HG03039 (cell line): Measurements from ENCODE around the gene AGAP2.
"Not testable (repeated sequence)": the region's sequence is repeated elsewhere in the genome, so short reads cannot be mapped to it uniquely, and the experiment has no call there.

Experiments
- ATAC-seq: cut with Tn5 transposase; IDR thresholded peaks from one replicate; pipeline ENCODE4 v1.9.1; 2021; ENCODE audit warnings: mild to moderate bottlenecking, moderate library complexity; ENCODE audit not compliant: unreplicated experiment

The AGAP2 gene

DNA sequence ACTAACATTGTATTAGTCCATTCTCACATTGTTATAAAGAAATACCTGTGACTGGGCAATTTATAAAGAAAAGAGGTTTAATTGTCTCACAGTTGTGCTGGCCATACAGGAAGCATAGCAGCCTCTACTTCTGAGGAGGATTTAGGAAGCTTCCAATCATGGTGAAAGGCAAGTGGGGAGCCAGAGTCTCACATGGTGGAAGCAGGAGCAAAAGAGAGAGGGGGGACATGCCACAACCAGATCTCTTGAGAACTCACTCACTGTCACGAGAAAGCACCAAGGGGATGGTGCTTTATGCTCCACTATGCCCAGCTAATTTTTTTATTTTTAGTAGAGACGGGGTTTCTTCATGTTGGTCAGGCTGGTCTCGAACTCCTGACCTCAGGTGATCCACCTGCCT, 31.3 kb downstream of the AGAP2 start:
- no peak for ATAC-seq

DNA sequence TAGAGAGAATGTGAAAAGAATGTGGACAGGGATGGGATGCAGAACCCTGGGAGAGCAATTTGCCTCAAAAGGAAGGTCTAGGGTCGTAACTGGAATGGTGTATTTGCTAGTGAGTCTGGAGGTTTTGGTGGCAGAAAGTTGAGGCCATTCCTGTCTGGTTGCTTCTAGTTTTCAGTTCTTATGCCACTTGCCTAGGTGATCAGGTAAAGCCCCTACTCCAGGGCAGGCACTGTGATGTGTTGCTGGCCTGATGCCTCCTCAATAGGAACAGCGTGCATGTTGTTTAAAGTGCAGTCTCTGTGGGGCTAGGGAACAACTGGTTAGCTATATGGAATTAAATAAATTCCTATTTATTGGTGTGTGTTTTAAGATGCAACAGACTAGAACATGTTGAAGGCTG, 38.2 kb downstream of the AGAP2 start:
- no peak for ATAC-seq

- ATAC-seq: no peak
Observed at GRCh38 chr12:57698414-57698813, 40.1 kb downstream of the AGAP2 start.

DNA sequence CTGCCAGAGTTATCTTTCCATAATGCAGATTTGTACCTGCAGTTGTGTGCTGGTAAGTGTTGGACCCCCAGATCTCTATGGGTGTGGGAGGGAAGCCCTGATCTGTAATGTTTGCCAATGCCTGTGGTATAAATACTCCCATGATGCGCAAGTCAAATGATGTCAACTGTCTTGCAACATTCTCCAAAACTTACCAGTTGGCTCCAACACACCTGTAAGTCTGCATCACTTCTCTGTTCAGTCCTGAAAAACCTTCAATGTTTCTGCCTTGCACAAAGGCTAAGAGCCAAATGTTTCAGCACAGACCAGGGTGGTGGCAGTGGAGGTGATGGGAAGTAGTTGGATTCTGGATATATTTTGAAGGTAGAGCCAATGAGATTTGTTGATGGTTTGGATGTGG, 41.5 kb downstream of the AGAP2 start:
- ATAC-seq: no peak

GRCh38 chr12:57695770-57696432, 42.6 kb downstream of the AGAP2 start:
- no peak for ATAC-seq

- no peak for ATAC-seq
Observed at GRCh38 chr12:57694459-57695019, 44.0 kb downstream of the AGAP2 start.

GRCh38 chr12:57693659-57694458, 44.7 kb downstream of the AGAP2 start, which contains the start of gene OS9:
TSS of gene OS9 (plus strand) at chr12:57694132. CDS start at chr12:57694162, 30 bp downstream.
- ATAC-seq: peak; percentile 97

- ATAC-seq: no peak
Observed at GRCh38 chr12:57693317-57693658, 45.3 kb downstream of the AGAP2 start.

- no peak for ATAC-seq
Observed at GRCh38 chr12:57692500-57692899, 46.0 kb downstream of the AGAP2 start.

DNA sequence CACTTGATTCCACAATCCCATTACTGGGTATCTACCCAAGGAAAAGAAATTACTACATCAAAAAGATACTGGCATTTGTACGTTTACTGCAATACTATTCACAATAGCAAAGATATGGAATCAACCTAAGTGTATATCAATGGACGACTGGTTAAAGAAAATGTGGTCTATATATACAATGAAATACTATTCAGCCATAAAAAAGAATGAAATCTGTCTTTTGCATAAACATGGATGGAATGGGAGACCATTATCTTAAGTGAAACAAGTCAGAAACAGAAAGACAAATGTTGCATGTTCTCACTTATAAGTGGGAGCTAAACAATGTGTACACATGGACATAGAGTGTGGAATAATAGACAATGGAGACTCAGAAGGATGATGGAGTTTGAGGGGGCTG, 49.6 kb downstream of the AGAP2 start:
- ATAC-seq: no peak

- ATAC-seq: no peak
Observed at GRCh38 chr12:57687862-57688261, 50.7 kb downstream of the AGAP2 start.

DNA sequence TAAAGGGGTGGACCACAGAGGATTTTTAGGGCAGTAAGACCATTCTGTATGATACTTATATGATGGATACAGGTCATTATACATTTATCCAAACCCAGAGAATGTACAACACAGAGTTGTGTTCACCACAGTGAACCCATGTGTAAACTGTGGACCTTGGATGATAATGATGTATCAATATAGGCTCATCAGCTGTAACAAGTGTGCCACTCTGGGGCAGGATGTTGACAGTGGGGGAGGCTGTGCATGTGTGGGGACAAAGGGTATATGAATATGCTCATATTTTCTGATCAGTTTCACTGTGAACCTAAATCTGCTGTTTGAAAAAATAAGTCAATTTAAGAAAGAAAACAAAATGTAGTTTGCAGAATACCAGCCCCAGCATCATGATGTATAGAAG, 58.8 kb downstream of the AGAP2 start:
- no peak for ATAC-seq

DNA sequence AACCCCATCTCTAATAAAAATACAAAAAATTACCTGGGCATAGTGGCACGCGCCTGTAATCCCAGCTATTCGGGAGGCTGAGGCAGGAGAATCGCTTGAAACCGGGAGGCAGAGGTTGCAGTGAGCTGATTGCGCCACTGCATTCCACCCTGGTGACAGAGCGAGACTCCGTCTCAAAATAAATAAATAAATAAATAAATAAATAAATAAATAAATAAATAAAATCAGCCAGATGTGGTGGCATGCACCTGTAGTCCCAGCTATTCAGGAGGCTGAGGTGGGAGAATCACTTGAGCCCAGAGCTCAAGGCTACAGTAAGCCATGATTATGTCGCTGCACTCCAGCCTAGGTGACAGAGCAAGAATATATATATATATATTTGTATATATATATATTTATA, 60.6 kb downstream of the AGAP2 start:
- not testable (repeated sequence) for ATAC-seq

DNA sequence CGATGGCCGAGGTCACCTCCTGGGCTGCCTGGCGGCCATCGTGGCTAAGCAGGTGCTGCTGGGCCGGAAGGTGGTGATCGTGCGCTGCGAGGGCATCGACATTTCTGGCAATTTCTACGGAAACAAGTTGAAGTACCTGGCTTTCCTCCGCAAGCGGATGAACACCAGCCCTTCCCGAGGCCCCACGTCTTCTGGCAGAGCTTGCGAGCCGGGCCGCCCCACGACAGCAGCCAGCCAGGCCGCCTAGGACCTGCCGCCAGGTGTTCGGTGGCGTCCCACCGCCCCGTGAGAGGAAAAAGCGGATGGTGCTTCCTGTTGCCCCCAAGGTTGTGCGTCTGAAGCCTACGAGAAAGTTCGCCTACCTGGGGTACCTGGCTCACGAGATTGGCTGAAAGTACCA, 63.9 kb downstream of the AGAP2 start:
- no peak for ATAC-seq
